AG09309 (cell line): Measurements from ENCODE around the gene HSD11B1L.

Experiments
- DNase-seq: peaks from one replicate; pipeline ENCODE4 v3.0.0-alpha.2; 2010; ENCODE audit warnings: low read depth
- H3K4me3 ChIP-seq: 2 replicates; pipeline ENCODE4 v1.5.1; 2011; ENCODE audit warnings: mild to moderate bottlenecking, low read depth, low read length, moderate library complexity; ENCODE audit not compliant: control insufficient read depth
- TF ChIP-seq, protein P1 (sequence below): IDR thresholded peaks from 2 replicates; pipeline ENCODE4 v1.5.1; 2011; ENCODE audit warnings: mild to moderate bottlenecking, low read depth, low read length, inconsistent platforms; ENCODE audit not compliant: insufficient read depth, control insufficient read depth; ENCODE audit errors: missing control alignments

HSD11B1L gene

DNA sequence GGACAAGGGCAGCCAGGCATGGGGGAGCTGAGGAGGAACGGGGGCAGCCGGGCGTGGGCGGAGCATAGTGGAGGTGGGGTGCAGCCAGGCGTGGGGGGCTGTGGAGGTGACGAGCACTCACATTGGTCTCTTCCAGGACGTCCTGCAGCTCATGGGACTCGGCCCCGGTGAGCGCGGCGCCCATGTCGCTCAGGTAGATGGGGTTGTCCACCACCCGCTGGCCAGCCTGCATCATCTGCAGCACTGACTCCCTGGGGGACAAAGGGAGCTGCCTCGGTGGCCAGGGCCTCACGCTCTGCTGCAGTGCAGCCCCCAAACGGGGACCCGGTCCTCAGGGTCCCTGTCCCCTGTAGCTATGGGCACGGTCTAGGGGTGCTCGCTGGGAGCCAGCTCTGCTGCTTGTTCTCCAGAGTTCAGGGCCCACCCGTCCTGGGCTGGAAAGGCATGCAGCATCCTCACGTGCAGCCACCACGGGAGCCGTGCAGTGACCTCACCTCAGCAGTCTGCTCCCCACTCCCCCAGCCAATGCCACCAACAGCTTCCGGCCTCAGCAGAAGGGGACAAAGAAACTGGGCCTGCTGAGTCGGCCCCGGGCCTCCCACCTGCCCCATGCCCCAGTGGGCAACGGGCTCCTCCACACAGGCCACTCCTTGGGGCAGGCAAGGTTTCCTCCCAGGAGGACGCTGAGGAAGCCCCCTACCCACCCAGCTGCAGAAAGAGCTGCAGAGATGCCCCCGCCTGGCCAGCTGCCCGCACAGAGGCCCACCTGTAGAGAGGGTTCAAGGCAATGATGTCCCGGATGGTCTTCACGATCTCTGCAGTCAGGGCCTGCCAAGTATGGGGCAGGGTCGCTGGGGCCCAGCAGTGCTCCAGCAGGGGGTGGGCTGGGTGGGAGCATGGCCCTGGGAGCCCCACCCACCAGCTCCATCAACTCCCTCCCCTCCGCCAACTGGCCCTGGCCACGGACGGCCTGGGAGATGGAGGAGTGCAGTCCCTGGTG, 27.0 kb downstream of the HSD11B1L start:
- TF ChIP-seq, protein P1, sequence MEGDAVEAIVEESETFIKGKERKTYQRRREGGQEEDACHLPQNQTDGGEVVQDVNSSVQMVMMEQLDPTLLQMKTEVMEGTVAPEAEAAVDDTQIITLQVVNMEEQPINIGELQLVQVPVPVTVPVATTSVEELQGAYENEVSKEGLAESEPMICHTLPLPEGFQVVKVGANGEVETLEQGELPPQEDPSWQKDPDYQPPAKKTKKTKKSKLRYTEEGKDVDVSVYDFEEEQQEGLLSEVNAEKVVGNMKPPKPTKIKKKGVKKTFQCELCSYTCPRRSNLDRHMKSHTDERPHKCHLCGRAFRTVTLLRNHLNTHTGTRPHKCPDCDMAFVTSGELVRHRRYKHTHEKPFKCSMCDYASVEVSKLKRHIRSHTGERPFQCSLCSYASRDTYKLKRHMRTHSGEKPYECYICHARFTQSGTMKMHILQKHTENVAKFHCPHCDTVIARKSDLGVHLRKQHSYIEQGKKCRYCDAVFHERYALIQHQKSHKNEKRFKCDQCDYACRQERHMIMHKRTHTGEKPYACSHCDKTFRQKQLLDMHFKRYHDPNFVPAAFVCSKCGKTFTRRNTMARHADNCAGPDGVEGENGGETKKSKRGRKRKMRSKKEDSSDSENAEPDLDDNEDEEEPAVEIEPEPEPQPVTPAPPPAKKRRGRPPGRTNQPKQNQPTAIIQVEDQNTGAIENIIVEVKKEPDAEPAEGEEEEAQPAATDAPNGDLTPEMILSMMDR: no peak
- DNase-seq: no peak
- H3K4me3 ChIP-seq: no peak overlapping the region

DNA sequence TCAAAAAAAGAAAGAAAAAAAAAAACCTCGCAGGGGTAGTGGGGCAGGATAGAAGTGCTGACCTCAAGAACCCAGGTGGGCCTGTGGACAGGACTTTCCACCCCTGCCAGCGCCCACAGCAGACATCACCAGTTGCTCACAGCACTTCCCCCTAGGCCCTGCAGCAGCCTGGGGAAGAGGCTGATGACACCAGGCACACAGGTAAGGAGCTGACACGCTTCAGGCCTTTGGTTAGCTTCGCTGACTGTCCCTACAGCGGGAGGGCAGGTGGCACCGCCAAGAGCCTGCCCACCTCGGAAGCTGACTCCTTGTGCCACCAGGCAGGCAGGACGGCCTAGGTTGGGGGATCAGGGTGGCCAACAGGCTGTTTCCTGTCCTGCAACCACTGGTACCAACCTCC, 30.2 kb downstream of the HSD11B1L start:
- TF ChIP-seq, protein P1: no peak
- no peak overlapping the region for H3K4me3 ChIP-seq
- DNase-seq: no peak

DNA sequence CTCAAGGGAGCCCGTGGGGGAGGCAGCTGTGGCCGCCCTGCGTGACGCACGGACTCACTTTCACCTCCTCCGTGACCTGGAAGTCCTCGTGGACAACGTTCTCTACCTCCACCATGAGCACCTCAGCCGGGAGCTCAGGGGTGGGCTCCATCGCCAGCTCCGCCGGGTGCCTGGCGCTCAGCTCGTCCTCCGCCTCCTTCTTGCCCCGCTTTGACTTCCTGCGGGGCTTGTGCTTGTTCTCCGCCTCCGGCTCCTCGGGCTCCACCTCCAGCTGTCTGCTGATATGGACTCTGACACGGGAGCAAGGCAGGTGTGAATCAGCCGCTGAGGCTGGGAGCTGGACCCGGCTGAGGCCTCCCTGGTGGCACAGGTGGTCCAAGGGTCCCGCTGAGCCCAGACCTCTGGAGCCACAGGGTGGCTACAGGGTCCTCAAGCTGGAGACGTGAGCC, 30.9 kb downstream of the HSD11B1L start:
- no peak overlapping the region for H3K4me3 ChIP-seq
- TF ChIP-seq, protein P1: no peak
- DNase-seq: no peak

DNA sequence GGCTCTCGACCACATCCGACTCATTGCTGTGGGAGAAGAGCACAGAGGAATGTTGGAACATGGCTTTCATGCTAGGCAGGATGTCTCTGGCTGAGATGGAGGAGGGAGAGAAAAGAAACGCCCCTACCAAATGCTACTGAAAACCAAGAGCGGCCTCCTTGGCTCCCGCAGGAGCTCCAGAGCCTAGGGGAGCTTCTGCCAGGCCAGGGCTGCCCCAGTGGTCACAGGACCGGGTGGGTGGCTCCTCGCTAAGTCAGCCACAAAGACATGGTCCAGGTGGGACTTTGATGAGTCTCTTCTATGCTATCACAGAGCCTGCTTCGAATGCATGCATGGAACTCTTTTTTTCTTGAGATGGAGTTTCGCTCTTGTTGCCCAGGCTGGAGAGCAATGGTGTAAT, 32.4 kb downstream of the HSD11B1L start:
- TF ChIP-seq, protein P1: no peak
- DNase-seq: no peak
- no peak overlapping the region for H3K4me3 ChIP-seq

DNA sequence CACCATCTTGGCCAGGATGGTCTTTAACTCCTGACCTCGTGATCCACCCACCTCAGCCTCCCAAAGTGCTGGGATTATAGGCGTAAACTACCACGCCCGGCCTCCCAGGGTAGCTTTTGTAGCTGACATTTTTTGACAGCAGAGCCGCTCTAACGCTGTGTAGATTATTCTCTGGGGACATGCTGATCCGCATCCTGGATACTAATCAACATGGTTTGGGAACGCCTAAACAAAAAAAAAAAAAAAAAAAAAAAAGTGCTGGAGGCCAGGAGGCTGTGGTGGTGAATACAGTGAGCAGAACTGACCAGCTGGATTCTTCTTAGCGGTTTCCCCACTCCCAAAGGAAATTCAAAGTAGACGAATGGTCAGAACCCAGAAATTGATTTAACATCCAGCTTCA, 34.0 kb downstream of the HSD11B1L start:
- no peak overlapping the region for H3K4me3 ChIP-seq

DNA sequence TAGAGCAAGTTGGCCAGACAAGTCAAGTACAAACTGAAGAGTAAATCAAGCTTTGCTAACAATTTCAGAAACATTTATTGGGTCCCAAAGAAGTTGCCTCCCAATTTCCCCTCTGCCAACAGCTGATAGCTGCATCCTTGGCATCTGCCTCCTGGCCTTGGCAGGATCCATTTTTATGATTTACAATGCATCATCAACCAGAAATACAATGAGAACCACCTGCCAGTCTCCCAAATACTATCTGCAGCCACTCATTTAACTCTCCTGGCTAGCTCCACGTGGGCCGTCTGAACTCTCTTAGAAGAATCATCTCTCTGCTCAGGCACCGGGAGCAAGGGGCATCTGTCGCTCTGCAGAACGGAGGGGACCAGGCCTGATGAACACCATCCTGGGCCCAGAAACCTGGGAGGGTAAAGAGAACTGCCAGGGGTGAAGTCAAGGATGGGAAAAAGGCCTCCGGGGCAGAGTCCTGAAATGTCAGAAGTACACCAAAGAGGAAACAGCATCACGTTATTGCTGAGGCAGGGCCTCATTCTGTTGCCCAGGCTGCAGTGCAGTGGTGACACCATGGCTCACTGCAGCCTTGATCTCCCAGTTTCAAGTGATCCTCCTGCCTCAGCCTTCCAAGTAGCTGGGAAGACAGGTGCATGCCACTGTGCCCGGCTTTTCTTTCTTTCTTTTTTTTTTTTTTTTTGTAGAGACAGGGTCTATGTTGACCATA, 36.5 kb downstream of the HSD11B1L start:
- no peak for DNase-seq
- TF ChIP-seq, protein P1: no peak
- peak overlapping the region; percentile 63 for H3K4me3 ChIP-seq

More for the DNA sequence above, 34.0 kb downstream of the HSD11B1L start:
- TF ChIP-seq, protein P1: no peak
- no peak for DNase-seq
